Thyroid gland (tissue), 4 donors: ENCODE data around the gene LDLRAD3. TPM values are rescaled to one million over a fixed set of nuclear protein-coding genes. Genes with fewer than 3 reads are reported as not detected.

Experiments used
- DNase-seq, 2 donors: peaks; one replicate each; pipeline ENCODE4 v3.0.0-alpha.2; 2019
- H3K27ac ChIP-seq, 3 donors: fragments of 200-600 bp; sonication (generic); 1 replicate in 2 of 3; 2 replicates in 1 of 3; pipeline ENCODE4 v1.5.1; 2016 to 2019; ENCODE audit warnings: mild to moderate bottlenecking in 1 of 3, moderate library complexity in 1 of 3
- H3K27me3 ChIP-seq: fragments of 200-600 bp; sonication (generic); one replicate; pipeline ENCODE4 v1.5.1; 2019
- H3K36me3 ChIP-seq, 2 donors: fragments of 200-600 bp; sonication (generic); one replicate each; pipeline ENCODE4 v1.5.1; 2016 to 2019
- H3K4me1 ChIP-seq, 2 donors: fragments of 200-600 bp; sonication (generic); one replicate each; pipeline ENCODE4 v1.5.1; 2017 to 2019
- H3K4me3 ChIP-seq, 3 donors: fragments of 200-600 bp; sonication (generic); replicated peaks in 1 of 3; 1 replicate in 2 of 3; 2 replicates in 1 of 3; pipeline ENCODE4 v1.5.1; 2016; ENCODE audit warnings: mild to moderate bottlenecking in 1 of 3
- H3K9me3 ChIP-seq: fragments of 200-600 bp; sonication (generic); one replicate; pipeline ENCODE4 v1.5.1; 2017
- POLR2A ChIP-seq, 2 donors: fragments of 450-650 bp; IDR thresholded peaks; one replicate each; pipeline ENCODE4 v1.6.1; 2017; ENCODE audit warnings: antibody characterized with exemption in 2 of 2, mild to moderate bottlenecking in 2 of 2, moderate library complexity in 1 of 2
- WGBS, 2 donors: methylation state at CpG; one replicate each; pipeline ENCODE4 v1.1.5; 2017; 5-methylcytosine and 5-hydroxymethylcytosine counted together
- intact Hi-C: fragments of 100-400 bp; cut with DNase I; formaldehyde crosslinking; loops from one replicate; pipeline ENCODE4 v1.15.1; 2023
- total RNA-seq, 4 donors: library from RNA; depleted of rRNA; stranded (reverse); fragments of >200 nt; gene quantifications; one replicate each; pipeline ENCODE4 v1.2.3, GENCODE V29; 2016
- TF ChIP-seq, protein P1 (sequence below), 6 experiments: fragments of 200-600 bp in 3 of 6; fragments of 450-650 bp in 3 of 6; sonication (generic) in 3 of 6; IDR thresholded peaks; one replicate each; pipeline ENCODE4 v1.5.1; 2016 to 2019; ENCODE audit warnings: antibody characterized with exemption in 6 of 6, mild to moderate bottlenecking in 2 of 6, inconsistent platforms in 1 of 6, moderate library complexity in 1 of 6

The LDLRAD3 gene
- total RNA-seq, 4 donors from 2014 or later: 3.6 to 9.3 (median 6.2) TPM

DNA sequence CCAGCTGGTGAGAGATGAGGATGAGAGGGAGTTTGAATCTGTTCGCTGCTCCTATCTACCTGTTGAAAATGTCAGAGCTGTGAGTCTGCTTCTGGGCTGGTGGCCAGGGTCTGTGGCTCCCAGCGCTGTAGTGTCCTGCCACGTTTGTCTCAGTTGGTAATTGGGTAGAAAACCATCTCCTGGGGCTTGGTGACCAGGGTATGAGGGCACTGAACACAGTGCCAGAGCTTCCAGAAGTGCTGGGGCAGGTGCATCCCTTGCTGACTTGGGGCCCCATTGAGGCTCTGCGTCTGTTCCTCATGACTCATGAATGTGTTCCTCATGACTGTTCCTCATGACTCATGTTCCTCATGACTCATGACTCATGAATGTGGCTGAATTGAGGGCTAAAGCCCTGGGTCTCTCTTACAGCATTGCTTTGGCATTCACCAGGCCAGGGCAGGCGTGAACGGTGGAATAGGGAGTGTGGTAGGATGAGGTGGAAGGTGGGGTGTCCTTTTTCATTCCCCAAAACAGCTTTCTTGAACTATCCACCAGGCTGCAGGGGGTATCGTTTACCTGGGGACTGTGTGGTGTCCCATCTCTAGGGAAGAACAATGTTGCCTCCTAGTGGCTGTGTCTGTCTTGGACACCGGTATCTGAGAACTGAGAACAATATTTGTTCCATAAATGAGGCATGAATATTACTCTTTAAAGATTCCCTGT is 205.8 kb downstream of the LDLRAD3 start:
- intact Hi-C loops: no loop called here
- 61 to 68% methylated on average over 7 to 8 of the region's 8 CpGs for WGBS, 2 donors

DNA sequence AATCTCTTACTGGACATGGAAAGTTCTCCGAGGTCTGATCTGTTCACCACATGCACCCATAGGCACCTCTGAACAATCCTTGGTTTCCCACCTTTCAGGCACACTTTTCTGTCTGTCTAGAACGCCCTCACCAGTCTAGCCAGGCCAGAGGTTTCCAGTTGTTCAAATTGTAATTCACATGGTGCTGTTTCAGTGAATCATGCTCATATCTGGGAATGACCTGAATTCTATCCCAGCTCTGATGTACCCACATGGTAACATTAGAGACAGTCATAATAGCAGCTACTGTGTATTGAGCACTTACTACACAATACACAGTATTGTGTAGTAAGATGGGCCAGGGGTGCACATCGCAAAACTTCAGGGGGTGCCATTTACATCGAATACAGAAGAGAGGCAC is 207.1 kb downstream of the LDLRAD3 start:
- DNase-seq: no peak
- H3K27ac ChIP-seq: no peak overlapping the region
- peaks cover 0 to 14% of the 10 kb centered on the region in 2 donors for H3K4me1 ChIP-seq
- intact Hi-C loops: no loop called here
- TF ChIP-seq POLR2A (IDR thresholded peaks at IDR 0.05): no peak
- TF ChIP-seq, protein P1, sequence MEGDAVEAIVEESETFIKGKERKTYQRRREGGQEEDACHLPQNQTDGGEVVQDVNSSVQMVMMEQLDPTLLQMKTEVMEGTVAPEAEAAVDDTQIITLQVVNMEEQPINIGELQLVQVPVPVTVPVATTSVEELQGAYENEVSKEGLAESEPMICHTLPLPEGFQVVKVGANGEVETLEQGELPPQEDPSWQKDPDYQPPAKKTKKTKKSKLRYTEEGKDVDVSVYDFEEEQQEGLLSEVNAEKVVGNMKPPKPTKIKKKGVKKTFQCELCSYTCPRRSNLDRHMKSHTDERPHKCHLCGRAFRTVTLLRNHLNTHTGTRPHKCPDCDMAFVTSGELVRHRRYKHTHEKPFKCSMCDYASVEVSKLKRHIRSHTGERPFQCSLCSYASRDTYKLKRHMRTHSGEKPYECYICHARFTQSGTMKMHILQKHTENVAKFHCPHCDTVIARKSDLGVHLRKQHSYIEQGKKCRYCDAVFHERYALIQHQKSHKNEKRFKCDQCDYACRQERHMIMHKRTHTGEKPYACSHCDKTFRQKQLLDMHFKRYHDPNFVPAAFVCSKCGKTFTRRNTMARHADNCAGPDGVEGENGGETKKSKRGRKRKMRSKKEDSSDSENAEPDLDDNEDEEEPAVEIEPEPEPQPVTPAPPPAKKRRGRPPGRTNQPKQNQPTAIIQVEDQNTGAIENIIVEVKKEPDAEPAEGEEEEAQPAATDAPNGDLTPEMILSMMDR (IDR thresholded peaks at IDR 0.05): no peak
- no peaks in the 10 kb centered on the region for H3K27me3 ChIP-seq
- WGBS, 2 donors: 91 to 99% methylated on average over 4 of the region's 4 CpGs
- H3K36me3 ChIP-seq: no peaks in the 10 kb centered on the region
- H3K9me3 ChIP-seq: no peaks in the 10 kb centered on the region
- H3K4me3 ChIP-seq: no peak overlapping the region

More for the DNA sequence above, 205.8 kb downstream of the LDLRAD3 start:
- TF ChIP-seq, protein P1 (IDR thresholded peaks at IDR 0.05): peak in 2 of 6 experiments; percentile 10 to 11
- no peak for TF ChIP-seq POLR2A (IDR thresholded peaks at IDR 0.05)
- H3K4me1 ChIP-seq: peaks cover 0 to 14% of the 10 kb centered on the region in 2 donors
- H3K9me3 ChIP-seq: no peaks in the 10 kb centered on the region
- H3K36me3 ChIP-seq: no peaks in the 10 kb centered on the region
- no peak overlapping the region for H3K4me3 ChIP-seq
- H3K27ac ChIP-seq: no peak overlapping the region
- no peaks in the 10 kb centered on the region for H3K27me3 ChIP-seq
- DNase-seq: peak; percentile 7 to 13

DNA sequence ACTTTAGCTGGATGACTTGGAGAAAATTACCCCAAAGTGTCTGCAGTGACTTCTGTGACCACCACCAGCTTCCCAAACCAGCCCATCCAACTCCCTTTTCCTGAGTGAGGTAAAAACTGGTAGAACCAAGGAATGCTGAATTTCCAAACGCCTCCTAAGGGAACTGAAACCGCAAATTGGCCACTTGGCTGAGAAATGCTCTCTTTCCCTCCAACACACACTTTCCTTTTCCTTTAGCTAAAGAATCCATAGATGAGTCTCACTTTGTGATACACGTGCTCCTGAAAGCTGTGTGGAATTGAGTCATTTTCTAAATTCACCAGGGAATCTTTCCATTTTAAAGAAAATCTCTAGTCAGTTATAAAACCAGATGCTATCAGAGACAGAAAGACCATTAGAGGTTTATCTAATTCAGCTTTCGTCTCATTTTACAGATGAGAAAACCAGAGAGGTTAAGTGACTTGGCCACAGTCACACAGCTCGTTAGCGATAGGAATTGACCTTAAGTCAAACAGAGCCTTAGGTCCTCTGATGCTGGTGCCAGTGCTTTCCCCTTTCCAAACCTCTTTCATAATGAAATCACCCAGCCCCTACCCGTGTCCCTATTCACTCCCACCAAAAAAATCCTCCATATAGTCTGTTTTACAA is 208.2 kb downstream of the LDLRAD3 start:
- H3K36me3 ChIP-seq: no peaks in the 10 kb centered on the region
- peaks cover 0 to 20% of the 10 kb centered on the region in 2 donors for H3K4me1 ChIP-seq
- intact Hi-C loops: no loop called here
- no peak overlapping the region for H3K4me3 ChIP-seq
- H3K27me3 ChIP-seq: no peaks in the 10 kb centered on the region
- DNase-seq: no peak
- 86 to 89% methylated on average over 7 of the region's 7 CpGs for WGBS, 2 donors
- no peak for TF ChIP-seq POLR2A (IDR thresholded peaks at IDR 0.05)
- TF ChIP-seq, protein P1 (IDR thresholded peaks at IDR 0.05): no peak
- no peaks in the 10 kb centered on the region for H3K9me3 ChIP-seq
- no peak overlapping the region for H3K27ac ChIP-seq

DNA sequence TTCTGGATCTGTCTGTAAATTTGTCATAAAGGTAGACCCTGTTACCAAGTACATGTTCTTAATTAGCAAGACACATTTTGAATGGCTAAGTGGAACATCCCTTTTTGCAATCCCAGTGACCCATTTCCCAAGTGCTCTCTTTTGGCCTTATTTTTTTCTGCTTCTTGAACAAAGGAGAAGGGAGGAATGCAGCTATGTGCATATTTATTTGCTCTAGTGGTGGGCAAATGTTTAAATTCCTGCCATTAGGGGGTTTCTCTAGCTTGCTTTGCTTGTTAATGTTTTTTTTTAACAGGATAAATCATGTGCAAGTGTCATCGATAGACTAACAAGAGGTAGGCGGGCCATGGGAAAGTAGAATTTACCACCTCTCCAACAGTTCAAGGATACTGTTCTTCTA is 209.7 kb downstream of the LDLRAD3 start:
- Histone ChIP-seq H3K27me3 (no peaks in the 10 kb centered on the region), H3K4me3 (no peak overlapping the region), H3K36me3 (no peaks in the 10 kb centered on the region), H3K4me1 (peaks cover 0 to 20% of the 10 kb centered on the region in 2 donors), H3K9me3 (no peaks in the 10 kb centered on the region), H3K27ac (no peak overlapping the region)
- TF ChIP-seq POLR2A (IDR thresholded peaks at IDR 0.05): no peak
- TF ChIP-seq, protein P1 (IDR thresholded peaks at IDR 0.05): no peak
- no peak for DNase-seq
- intact Hi-C loops: no loop called here
- WGBS, 2 donors: 73 to 79% methylated on average over 2 of the region's 2 CpGs

DNA sequence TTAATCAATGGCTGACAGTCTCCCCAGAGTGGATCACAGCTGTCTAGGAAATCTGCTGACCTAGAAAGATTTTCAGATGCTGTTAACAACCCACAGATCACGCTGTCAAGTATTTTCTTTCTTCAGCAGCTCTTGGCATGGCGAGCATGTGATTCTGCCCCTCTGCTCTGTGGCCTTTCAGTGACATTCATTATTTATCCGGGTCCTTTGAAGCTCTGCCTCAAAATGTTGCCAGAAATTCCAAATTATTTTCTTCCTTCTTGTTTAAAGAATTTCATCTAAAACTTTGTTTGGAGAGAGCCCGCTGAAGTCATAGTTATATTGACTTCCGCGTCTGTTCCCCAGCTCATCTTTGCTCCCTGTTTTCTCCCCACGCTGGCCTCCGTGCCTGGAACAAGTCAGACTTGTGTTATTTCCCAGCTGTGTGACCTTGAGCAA is 211.3 kb downstream of the LDLRAD3 start:
- peaks cover 0 to 11% of the 10 kb centered on the region in 2 donors for H3K4me1 ChIP-seq
- no peaks in the 10 kb centered on the region for H3K27me3 ChIP-seq
- no peaks in the 10 kb centered on the region for H3K36me3 ChIP-seq
- no peak for TF ChIP-seq POLR2A (IDR thresholded peaks at IDR 0.05)
- TF ChIP-seq, protein P1 (IDR thresholded peaks at IDR 0.05): no peak
- no peak for DNase-seq
- no peak overlapping the region for H3K27ac ChIP-seq
- no peak overlapping the region for H3K4me3 ChIP-seq
- intact Hi-C loops: no loop called here
- no peaks in the 10 kb centered on the region for H3K9me3 ChIP-seq
- 77 to 79% methylated on average over 8 of the region's 8 CpGs for whole genome bisulfite sequencing, 2 donors
